Left renal pelvis (tissue), 4 donors: Measurements from ENCODE around the gene OR10G2. TPM values are rescaled to one million over a fixed set of nuclear protein-coding genes. Genes with fewer than 3 reads are reported as not detected.
"Not testable (repeated sequence)": the region's sequence is repeated elsewhere in the genome, so short reads cannot be mapped to it uniquely, and the experiment has no call there.

Experiments used
- DNase-seq, 4 donors: peaks; one replicate each; pipeline ENCODE4 v3.0.0-alpha.2; 2013; ENCODE audit warnings: low read depth in 4 of 4, low spot score in 3 of 4
- polyA plus RNA-seq, 4 donors: library from polyadenylated mRNA; unstranded; fragments of 120-200 nt; gene quantifications; one replicate each; pipeline ENCODE4 v1.2.1, GENCODE V29; 2013; ENCODE audit not compliant: insufficient read length in 4 of 4

OR10G2 gene
- polyA plus RNA-seq, 4 donors: not detected

DNA sequence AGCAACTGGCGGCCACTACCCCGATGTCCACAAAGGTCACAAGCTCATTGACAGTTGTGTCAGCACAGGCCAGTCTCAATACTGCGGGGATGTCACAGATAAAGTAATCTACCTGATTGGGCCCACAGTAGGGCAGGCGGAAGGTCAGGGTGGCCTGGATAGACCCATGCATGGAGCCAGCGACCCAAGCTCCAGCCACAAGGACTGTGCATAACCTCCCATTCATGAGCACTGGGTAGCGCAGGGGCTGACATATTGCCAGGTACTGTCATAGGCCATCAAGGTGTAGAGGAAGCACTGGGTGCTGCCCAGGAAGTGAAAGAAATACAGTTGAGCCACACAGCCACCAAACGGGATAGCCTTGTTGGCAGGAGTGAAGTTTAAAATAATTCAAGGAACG lies 32.6 kb downstream of the OR10G2 start:
- not testable (repeated sequence) for DNase-seq

DNA sequence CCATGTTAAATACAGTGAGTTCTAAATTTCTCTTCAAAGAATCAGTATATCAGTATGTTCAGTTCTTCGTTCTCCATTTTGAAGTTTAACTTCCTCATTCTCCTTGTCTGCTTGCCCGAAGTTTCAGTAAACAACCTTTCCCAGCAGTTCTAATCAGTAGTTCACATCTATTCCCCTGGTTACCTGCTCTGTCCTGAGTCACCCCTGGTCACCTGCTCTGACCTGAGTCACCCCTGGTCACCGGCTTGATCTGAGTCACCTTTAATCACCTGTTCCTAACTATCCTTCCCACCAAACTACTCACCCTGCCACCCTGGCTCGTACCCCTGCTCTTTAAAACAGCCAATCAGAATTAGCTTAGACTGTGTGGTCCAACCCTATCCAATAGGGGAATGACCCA lies 45.4 kb downstream of the OR10G2 start:
- no peak for DNase-seq

Other genes with a start within 250 kb of the OR10G2 start
- gene CHD8, start 178.8 kb downstream of the OR10G2 start, polyA plus RNA-seq: 10 to 100 TPM; 62.1 to 78.4 (median 73.6) TPM
- gene RAB2B, start 158.0 kb downstream of the OR10G2 start, polyA plus RNA-seq: 10 to 100 TPM; 37.7 to 44.4 (median 39.2) TPM
- gene TOX4, start 157.7 kb downstream of the OR10G2 start, polyA plus RNA-seq: 10 to 100 TPM; 50.0 to 62.7 (median 59.5) TPM
- gene METTL3, start 123.6 kb downstream of the OR10G2 start, polyA plus RNA-seq: 100 to 1,000 TPM in 1 of 4 donors, 10 to 100 TPM in 3; 61.3 to 107 (median 84.3) TPM
- 10 to 100 TPM; 56.7 to 64.8 (median 60.1) TPM for gene SALL2, start 108.6 kb downstream of the OR10G2 start, polyA plus RNA-seq
- gene OR10G3, start 54.9 kb downstream of the OR10G2 start, polyA plus RNA-seq: under 1 TPM in 1 of 4 donors, not detected in 3; 0.12 TPM
- under 1 TPM in 1 of 4 donors, not detected in 3; 0.09 TPM for gene OR4E2, start 18.9 kb upstream of the OR10G2 start, polyA plus RNA-seq
- under 1 TPM in 1 of 4 donors, not detected in 3; 0.09 TPM for gene OR4E1, start 38.9 kb upstream of the OR10G2 start, polyA plus RNA-seq